ENCODE data around the gene BMPR1B. TPM values are rescaled to one million over a fixed set of nuclear protein-coding genes. Genes with fewer than 3 reads are reported as not detected.

Gene BMPR1B
- polyA plus RNA-seq, 1 donor: 1.2 TPM

DNA sequence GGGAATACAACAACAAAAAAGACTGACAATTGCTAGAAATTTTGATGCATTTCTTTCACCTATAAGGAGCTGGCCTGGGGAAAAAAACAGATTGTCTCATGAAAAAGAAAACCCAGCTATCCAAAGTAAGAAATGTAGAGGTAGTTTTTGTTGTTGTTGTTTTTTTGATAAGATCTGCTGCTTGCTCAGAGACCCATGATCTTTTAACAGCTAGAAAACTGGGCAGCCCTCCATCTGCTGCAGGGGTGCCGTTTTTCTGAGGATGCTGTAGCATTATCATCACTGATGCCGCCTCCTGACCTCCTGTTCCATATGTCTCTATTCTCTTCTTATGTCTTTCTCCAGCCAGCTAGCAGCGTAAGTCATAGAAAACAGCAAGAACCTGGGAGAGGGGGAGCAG is 98.3 kb downstream of the BMPR1B start:
- Histone ChIP-seq H3K27me3 (ENCODE audit: control insufficient read depth, insufficient read depth, low read length) (no peaks in the 10 kb centered on the region), H3K4me3 (ENCODE audit: low read length) (no peak overlapping the region), H3K27ac (ENCODE audit: low read length) (no peak overlapping the region), H3K36me3 (ENCODE audit: control insufficient read depth, insufficient read depth, low read length) (no peaks in the 10 kb centered on the region), H3K4me1 (ENCODE audit: control insufficient read depth, insufficient read depth, low read length) (no peaks in the 10 kb centered on the region), H3K9me3 (ENCODE audit: control insufficient read depth, low read depth, low read length) (no peaks in the 10 kb centered on the region)
- DNase-seq: no peak
- no CpG with 5 or more reads among the region's 3 CpGs for WGBS (ENCODE audit: insufficient coverage, low lambda C conversion rate)

DNA sequence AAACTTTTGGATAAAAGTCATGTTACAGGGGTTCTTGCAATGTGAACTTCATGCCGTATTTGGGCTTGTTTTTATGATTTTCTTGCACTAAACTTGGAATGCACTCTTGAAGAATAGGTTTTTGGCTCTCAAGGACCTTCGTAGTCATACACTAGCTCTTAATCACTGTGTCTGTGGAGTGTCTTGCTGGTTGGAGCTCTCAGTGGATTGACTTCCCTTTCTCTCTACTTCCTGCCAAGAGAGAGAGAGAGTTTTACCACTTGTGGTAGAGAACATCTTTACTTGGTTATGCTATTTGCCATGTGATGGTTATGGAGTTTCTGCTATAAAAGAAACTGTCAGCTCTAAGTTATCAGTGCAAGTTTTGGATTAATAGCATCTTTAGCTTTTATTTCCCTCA is 112.4 kb downstream of the BMPR1B start:
- H3K4me1 ChIP-seq (ENCODE audit: control insufficient read depth, insufficient read depth, low read length): no peaks in the 10 kb centered on the region
- no CpG with 5 or more reads among the region's 2 CpGs for whole genome bisulfite sequencing (ENCODE audit: insufficient coverage, low lambda C conversion rate)
- H3K36me3 ChIP-seq (ENCODE audit: control insufficient read depth, insufficient read depth, low read length): no peaks in the 10 kb centered on the region
- no peak overlapping the region for H3K27ac ChIP-seq (ENCODE audit: low read length)
- no peaks in the 10 kb centered on the region for H3K27me3 ChIP-seq (ENCODE audit: control insufficient read depth, insufficient read depth, low read length)
- H3K9me3 ChIP-seq (ENCODE audit: control insufficient read depth, low read depth, low read length): no peaks in the 10 kb centered on the region
- DNase-seq: no peak
- H3K4me3 ChIP-seq (ENCODE audit: low read length): no peak overlapping the region

- no peak for DNase-seq
- H3K4me3 ChIP-seq (ENCODE audit: low read length): no peak overlapping the region
- H3K9me3 ChIP-seq (ENCODE audit: control insufficient read depth, low read depth, low read length): no peaks in the 10 kb centered on the region
- no CpG with 5 or more reads among the region's 4 CpGs for WGBS (ENCODE audit: insufficient coverage, low lambda C conversion rate)
- H3K27me3 ChIP-seq (ENCODE audit: control insufficient read depth, insufficient read depth, low read length): no peaks in the 10 kb centered on the region
- no peaks in the 10 kb centered on the region for H3K36me3 ChIP-seq (ENCODE audit: control insufficient read depth, insufficient read depth, low read length)
- H3K27ac ChIP-seq (ENCODE audit: low read length): no peak overlapping the region
- no peaks in the 10 kb centered on the region for H3K4me1 ChIP-seq (ENCODE audit: control insufficient read depth, insufficient read depth, low read length)
Measured at GRCh38 chr4:94871644-94872305, 114.0 kb downstream of the BMPR1B start.

- H3K4me1 ChIP-seq (ENCODE audit: control insufficient read depth, insufficient read depth, low read length): no peaks in the 10 kb centered on the region
- no peaks in the 10 kb centered on the region for H3K9me3 ChIP-seq (ENCODE audit: control insufficient read depth, low read depth, low read length)
- H3K36me3 ChIP-seq (ENCODE audit: control insufficient read depth, insufficient read depth, low read length): no peaks in the 10 kb centered on the region
- no peak overlapping the region for H3K4me3 ChIP-seq (ENCODE audit: low read length)
- H3K27me3 ChIP-seq (ENCODE audit: control insufficient read depth, insufficient read depth, low read length): no peaks in the 10 kb centered on the region
- H3K27ac ChIP-seq (ENCODE audit: low read length): no peak overlapping the region
- DNase-seq: no peak
- 100% methylated on average over 2 of the region's 2 CpGs for WGBS (ENCODE audit: insufficient coverage, low lambda C conversion rate)
Measured at GRCh38 chr4:94877973-94878372, 120.2 kb downstream of the BMPR1B start.

DNA sequence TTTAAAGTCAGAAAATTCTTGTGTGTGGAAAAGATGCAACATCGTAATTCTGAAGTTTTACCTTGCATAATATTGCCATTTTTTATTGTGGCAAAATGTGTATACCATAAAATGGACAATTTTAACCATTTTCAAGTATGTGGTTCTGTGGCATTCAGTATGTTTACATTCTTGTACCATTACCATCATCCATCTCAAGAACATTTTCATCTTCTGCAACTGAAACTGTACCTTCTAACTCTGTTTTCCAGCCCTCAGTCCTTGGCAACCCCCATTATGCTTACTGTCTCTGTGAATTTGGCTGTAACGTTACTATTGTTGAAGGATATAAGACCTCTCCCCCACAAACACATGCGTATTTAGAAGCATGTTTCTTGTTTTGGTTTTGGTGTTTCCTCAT is 123.2 kb downstream of the BMPR1B start:
- no peak for DNase-seq
- WGBS (ENCODE audit: insufficient coverage, low lambda C conversion rate): 75% methylated on average over 1 of the region's 3 CpGs
- H3K4me1 ChIP-seq (ENCODE audit: control insufficient read depth, insufficient read depth, low read length): no peaks in the 10 kb centered on the region
- no peak overlapping the region for H3K4me3 ChIP-seq (ENCODE audit: low read length)
- H3K36me3 ChIP-seq (ENCODE audit: control insufficient read depth, insufficient read depth, low read length): no peaks in the 10 kb centered on the region
- no peaks in the 10 kb centered on the region for H3K27me3 ChIP-seq (ENCODE audit: control insufficient read depth, insufficient read depth, low read length)
- no peaks in the 10 kb centered on the region for H3K9me3 ChIP-seq (ENCODE audit: control insufficient read depth, low read depth, low read length)
- no peak overlapping the region for H3K27ac ChIP-seq (ENCODE audit: low read length)

DNA sequence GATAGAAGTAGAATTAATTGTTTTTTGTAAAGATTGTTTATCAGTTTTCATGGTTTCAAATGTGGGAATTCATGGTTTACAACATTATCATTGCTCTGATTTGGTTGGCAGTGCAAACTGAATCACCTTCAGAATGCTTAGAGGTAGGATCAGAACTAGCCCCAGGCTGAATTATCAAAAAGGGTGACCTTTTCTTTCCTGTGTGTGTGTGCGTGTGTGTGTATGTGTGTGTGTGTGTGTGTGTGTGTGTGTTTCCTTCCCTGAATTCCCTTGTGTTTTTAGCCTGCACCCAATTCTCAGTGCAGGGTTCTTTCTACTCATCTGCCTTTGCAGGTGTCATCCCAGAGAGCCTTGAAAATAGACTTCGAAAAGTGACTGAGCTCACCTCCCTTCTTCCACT is 125.0 kb downstream of the BMPR1B start:
- no CpG with 5 or more reads among the region's 2 CpGs for WGBS (ENCODE audit: insufficient coverage, low lambda C conversion rate)
- H3K27ac ChIP-seq (ENCODE audit: low read length): no peak overlapping the region
- H3K36me3 ChIP-seq (ENCODE audit: control insufficient read depth, insufficient read depth, low read length): no peaks in the 10 kb centered on the region
- no peak for DNase-seq
- H3K4me1 ChIP-seq (ENCODE audit: control insufficient read depth, insufficient read depth, low read length): no peaks in the 10 kb centered on the region
- no peaks in the 10 kb centered on the region for H3K27me3 ChIP-seq (ENCODE audit: control insufficient read depth, insufficient read depth, low read length)
- no peak overlapping the region for H3K4me3 ChIP-seq (ENCODE audit: low read length)
- H3K9me3 ChIP-seq (ENCODE audit: control insufficient read depth, low read depth, low read length): no peaks in the 10 kb centered on the region

GRCh38 chr4:94887027-94887426 is 129.3 kb downstream of the BMPR1B start:
- no peaks in the 10 kb centered on the region for H3K4me1 ChIP-seq (ENCODE audit: control insufficient read depth, insufficient read depth, low read length)
- no peak overlapping the region for H3K27ac ChIP-seq (ENCODE audit: low read length)
- H3K36me3 ChIP-seq (ENCODE audit: control insufficient read depth, insufficient read depth, low read length): no peaks in the 10 kb centered on the region
- 100% methylated on average over 3 of the region's 3 CpGs for WGBS (ENCODE audit: insufficient coverage, low lambda C conversion rate)
- H3K27me3 ChIP-seq (ENCODE audit: control insufficient read depth, insufficient read depth, low read length): no peaks in the 10 kb centered on the region
- DNase-seq: no peak
- H3K9me3 ChIP-seq (ENCODE audit: control insufficient read depth, low read depth, low read length): no peaks in the 10 kb centered on the region
- no peak overlapping the region for H3K4me3 ChIP-seq (ENCODE audit: low read length)

DNA sequence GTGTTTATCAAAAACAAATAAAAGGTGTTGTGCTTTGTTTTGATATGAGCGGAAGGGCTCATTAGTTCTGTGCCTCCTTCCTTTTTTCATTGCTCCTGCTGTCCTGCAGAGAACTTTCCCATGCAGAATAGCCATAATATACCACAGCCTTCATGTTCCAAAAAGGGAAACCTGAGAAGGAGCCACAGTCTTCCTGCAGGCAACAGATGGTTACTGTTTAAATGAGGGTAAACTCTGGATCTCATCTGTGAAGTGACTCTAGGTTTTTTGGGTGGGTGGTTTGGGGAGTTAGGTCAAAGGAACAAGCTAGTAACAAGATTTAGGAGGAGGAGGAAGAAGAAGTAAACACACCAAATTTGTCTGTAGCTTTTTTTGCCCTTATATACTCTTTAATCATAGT is 131.8 kb downstream of the BMPR1B start:
- H3K4me1 ChIP-seq (ENCODE audit: control insufficient read depth, insufficient read depth, low read length): no peaks in the 10 kb centered on the region
- no peaks in the 10 kb centered on the region for H3K27me3 ChIP-seq (ENCODE audit: control insufficient read depth, insufficient read depth, low read length)
- no peak for DNase-seq
- H3K36me3 ChIP-seq (ENCODE audit: control insufficient read depth, insufficient read depth, low read length): no peaks in the 10 kb centered on the region
- no peak overlapping the region for H3K4me3 ChIP-seq (ENCODE audit: low read length)
- WGBS (ENCODE audit: insufficient coverage, low lambda C conversion rate): 60% methylated on average over 1 of the region's 1 CpG
- H3K27ac ChIP-seq (ENCODE audit: low read length): no peak overlapping the region
- no peaks in the 10 kb centered on the region for H3K9me3 ChIP-seq (ENCODE audit: control insufficient read depth, low read depth, low read length)

DNA sequence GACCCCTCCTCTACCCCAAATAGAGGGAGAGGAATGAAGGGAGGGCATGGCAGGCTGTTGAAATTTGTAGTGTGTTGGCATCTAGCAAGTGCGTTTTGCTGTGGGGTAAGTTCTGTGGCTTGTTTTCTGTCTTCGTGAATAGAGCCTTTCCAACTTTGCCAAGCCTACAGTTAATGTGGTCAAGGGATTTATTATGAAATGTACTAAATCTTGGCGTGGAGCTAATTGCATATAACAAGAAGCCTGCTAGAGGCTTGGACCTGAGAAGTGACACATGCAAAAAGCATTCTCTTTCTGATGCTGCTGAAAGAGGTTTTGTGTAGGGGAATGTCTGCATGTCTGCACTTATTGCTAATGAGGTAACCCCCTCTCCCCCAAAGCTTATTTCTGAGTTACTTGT is 132.2 kb downstream of the BMPR1B start:
- H3K27ac ChIP-seq (ENCODE audit: low read length): no peak overlapping the region
- no CpG with 5 or more reads among the region's 3 CpGs for WGBS (ENCODE audit: insufficient coverage, low lambda C conversion rate)
- no peak for DNase-seq

GRCh38 chr4:94890579-94890978 is 132.8 kb downstream of the BMPR1B start:
- Histone ChIP-seq H3K4me1 (ENCODE audit: control insufficient read depth, insufficient read depth, low read length) (no peaks in the 10 kb centered on the region), H3K27ac (ENCODE audit: low read length) (no peak overlapping the region), H3K4me3 (ENCODE audit: low read length) (no peak overlapping the region), H3K9me3 (ENCODE audit: control insufficient read depth, low read depth, low read length) (no peaks in the 10 kb centered on the region), H3K36me3 (ENCODE audit: control insufficient read depth, insufficient read depth, low read length) (no peaks in the 10 kb centered on the region), H3K27me3 (ENCODE audit: control insufficient read depth, insufficient read depth, low read length) (no peaks in the 10 kb centered on the region)
- no peak for DNase-seq
- WGBS (ENCODE audit: insufficient coverage, low lambda C conversion rate): no CpG with 5 or more reads among the region's 3 CpGs

More for the DNA sequence above, 132.2 kb downstream of the BMPR1B start:
- H3K27me3 ChIP-seq (ENCODE audit: control insufficient read depth, insufficient read depth, low read length): no peaks in the 10 kb centered on the region
- no peaks in the 10 kb centered on the region for H3K4me1 ChIP-seq (ENCODE audit: control insufficient read depth, insufficient read depth, low read length)
- no peaks in the 10 kb centered on the region for H3K36me3 ChIP-seq (ENCODE audit: control insufficient read depth, insufficient read depth, low read length)
- H3K9me3 ChIP-seq (ENCODE audit: control insufficient read depth, low read depth, low read length): no peaks in the 10 kb centered on the region
- no peak overlapping the region for H3K4me3 ChIP-seq (ENCODE audit: low read length)

DNA sequence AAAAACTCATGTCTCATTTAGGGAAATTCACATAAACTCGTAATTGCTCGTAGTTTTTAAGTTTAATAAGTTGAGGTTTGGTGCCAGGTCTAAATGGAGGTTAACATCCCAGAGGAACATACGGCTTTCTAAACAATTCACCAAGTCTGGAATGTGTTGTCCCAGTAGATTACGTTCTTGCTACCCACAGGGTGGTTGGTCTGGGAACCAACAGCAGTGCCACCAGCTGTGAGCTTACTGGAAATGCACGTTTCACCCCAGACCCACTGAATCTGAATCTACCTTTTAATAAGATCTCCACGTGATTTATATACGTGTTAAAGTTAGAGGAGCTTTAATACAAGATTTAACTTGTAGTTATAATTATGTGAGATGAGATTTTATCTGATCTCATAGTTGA is 134.3 kb downstream of the BMPR1B start:
- no peaks in the 10 kb centered on the region for H3K27me3 ChIP-seq (ENCODE audit: control insufficient read depth, insufficient read depth, low read length)
- WGBS (ENCODE audit: insufficient coverage, low lambda C conversion rate): no CpG with 5 or more reads among the region's 7 CpGs
- H3K9me3 ChIP-seq (ENCODE audit: control insufficient read depth, low read depth, low read length): no peaks in the 10 kb centered on the region
- no peaks in the 10 kb centered on the region for H3K4me1 ChIP-seq (ENCODE audit: control insufficient read depth, insufficient read depth, low read length)
- DNase-seq: no peak
- no peak overlapping the region for H3K27ac ChIP-seq (ENCODE audit: low read length)
- H3K36me3 ChIP-seq (ENCODE audit: control insufficient read depth, insufficient read depth, low read length): no peaks in the 10 kb centered on the region
- no peak overlapping the region for H3K4me3 ChIP-seq (ENCODE audit: low read length)
